NB4 (cell line): ENCODE results near the gene CMSS1.
A peak's percentile ranks its signal among the peaks of the same experiment; 100 is the strongest.

Experiments used
- DNase-seq: peaks from one replicate; pipeline ENCODE4 v3.0.0; 2010; ENCODE audit warnings: low read depth
- H3K4me3 ChIP-seq: one replicate; pipeline ENCODE4 v1.5.1; 2011; ENCODE audit warnings: mild to moderate bottlenecking, low read depth, low read length, moderate library complexity
- MYC ChIP-seq: IDR thresholded peaks from 2 replicates; pipeline ENCODE4 v1.6.1; 2011; ENCODE audit warnings: low read depth, low read length
- POLR2A ChIP-seq: IDR thresholded peaks from 2 replicates; pipeline ENCODE4 v1.6.1; 2011; ENCODE audit warnings: mild to moderate bottlenecking; ENCODE audit not compliant: insufficient read length; ENCODE audit errors: extremely low read depth
- TF ChIP-seq, protein P1 (sequence below): IDR thresholded peaks from 2 replicates; pipeline ENCODE4 v1.6.1; 2011; ENCODE audit warnings: low read depth, low read length
- TF ChIP-seq, protein P2 (sequence below): IDR thresholded peaks from one replicate; pipeline ENCODE4 v1.5.1; 2012; ENCODE audit warnings: low read depth, low read length

The CMSS1 gene

DNA sequence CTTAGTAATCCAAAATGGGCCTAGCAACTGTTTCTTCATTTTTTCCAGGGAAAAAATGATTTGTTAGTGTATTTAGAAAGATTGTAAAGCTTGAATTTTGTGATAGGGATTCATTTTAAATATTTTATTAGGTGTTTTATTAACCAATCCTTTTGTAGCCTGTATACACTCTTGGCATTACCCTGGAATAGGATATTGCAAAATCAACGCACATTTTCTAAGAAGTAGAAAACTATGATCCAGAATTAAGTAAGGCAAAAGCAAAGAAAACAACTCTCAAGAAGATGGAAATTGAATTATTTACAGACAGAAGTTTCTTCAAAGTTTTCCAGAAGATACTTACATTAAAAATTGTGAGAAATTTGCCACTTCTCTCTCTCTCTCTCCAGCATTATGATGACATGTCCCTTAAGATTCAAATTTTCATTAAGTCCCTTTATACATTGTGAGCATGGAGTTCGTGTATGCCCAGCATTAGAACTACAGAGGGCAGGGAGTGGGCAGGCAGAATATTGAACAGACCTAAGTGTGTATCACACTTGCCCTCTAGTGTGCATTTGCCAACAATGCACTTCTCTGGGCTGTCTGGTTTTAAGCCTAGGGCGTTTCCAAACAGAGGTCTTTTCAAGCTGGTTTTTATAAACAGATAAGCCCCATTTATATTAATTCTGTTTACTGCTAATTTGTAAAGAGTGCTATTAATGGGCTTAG is 28.5 kb upstream of the CMSS1 start:
- DNase-seq: peak; percentile 49
- no peak for TF ChIP-seq MYC
- TF ChIP-seq, protein P1, sequence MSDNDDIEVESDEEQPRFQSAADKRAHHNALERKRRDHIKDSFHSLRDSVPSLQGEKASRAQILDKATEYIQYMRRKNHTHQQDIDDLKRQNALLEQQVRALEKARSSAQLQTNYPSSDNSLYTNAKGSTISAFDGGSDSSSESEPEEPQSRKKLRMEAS: no peak; the same call in 1 of the 2 replicates
- no peak for TF ChIP-seq POLR2A
- TF ChIP-seq, protein P2, sequence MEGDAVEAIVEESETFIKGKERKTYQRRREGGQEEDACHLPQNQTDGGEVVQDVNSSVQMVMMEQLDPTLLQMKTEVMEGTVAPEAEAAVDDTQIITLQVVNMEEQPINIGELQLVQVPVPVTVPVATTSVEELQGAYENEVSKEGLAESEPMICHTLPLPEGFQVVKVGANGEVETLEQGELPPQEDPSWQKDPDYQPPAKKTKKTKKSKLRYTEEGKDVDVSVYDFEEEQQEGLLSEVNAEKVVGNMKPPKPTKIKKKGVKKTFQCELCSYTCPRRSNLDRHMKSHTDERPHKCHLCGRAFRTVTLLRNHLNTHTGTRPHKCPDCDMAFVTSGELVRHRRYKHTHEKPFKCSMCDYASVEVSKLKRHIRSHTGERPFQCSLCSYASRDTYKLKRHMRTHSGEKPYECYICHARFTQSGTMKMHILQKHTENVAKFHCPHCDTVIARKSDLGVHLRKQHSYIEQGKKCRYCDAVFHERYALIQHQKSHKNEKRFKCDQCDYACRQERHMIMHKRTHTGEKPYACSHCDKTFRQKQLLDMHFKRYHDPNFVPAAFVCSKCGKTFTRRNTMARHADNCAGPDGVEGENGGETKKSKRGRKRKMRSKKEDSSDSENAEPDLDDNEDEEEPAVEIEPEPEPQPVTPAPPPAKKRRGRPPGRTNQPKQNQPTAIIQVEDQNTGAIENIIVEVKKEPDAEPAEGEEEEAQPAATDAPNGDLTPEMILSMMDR: peak; percentile 63

DNA sequence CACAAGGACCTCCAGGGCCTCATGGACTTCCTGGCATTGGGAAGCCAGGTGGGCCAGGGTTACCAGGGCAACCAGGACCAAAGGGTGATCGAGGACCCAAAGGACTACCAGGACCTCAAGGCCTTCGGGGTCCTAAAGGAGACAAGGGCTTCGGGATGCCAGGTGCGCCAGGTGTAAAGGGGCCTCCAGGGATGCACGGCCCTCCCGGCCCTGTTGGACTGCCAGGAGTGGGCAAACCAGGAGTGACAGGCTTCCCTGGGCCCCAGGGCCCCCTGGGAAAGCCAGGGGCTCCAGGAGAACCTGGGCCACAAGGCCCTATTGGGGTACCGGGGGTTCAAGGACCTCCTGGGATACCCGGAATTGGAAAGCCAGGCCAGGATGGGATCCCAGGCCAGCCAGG is 23.2 kb upstream of the CMSS1 start:
- no peak overlapping the region for H3K4me3 ChIP-seq
- no peak for DNase-seq
- TF ChIP-seq, protein P1: no peak
- TF ChIP-seq, protein P2: no peak
- no peak for TF ChIP-seq MYC
- TF ChIP-seq POLR2A: no peak

More for the DNA sequence above, 28.5 kb upstream of the CMSS1 start:
- no peak overlapping the region for H3K4me3 ChIP-seq

DNA sequence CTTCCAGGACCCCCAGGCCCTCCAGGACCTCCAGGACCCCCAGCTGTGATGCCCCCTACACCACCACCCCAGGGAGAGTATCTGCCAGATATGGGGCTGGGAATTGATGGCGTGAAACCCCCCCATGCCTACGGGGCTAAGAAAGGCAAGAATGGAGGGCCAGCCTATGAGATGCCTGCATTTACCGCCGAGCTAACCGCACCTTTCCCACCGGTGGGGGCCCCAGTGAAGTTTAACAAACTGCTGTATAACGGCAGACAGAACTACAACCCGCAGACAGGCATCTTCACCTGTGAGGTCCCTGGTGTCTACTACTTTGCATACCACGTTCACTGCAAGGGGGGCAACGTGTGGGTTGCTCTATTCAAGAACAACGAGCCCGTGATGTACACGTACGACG is 22.1 kb upstream of the CMSS1 start:
- no peak for DNase-seq
- TF ChIP-seq POLR2A (no peak), MYC (no peak)
- TF ChIP-seq, protein P1: no peak
- TF ChIP-seq, protein P2: no peak
- H3K4me3 ChIP-seq: no peak overlapping the region

DNA sequence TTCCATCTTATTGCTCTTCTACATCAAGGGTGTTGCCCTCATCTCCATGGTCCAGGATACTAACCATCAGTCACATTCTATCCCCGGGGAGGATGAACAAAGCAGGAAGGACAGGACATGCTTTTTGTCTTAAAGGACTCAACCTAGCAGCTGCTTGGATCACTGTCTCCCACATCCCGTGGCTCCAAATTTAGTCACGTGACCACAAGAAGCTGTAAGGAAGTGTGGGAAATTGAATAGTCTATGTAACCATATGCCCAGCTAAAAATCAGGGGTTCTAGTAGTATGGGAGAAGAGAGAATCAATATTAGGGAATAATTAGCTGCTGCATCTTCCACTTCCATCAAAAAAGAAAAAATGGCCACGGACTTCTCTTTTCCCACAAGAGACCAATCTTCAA is 18.2 kb upstream of the CMSS1 start:
- H3K4me3 ChIP-seq: no peak overlapping the region
- no peak for DNase-seq
- TF ChIP-seq, protein P2: no peak
- TF ChIP-seq POLR2A (no peak), MYC (no peak)
- TF ChIP-seq, protein P1: no peak

DNA sequence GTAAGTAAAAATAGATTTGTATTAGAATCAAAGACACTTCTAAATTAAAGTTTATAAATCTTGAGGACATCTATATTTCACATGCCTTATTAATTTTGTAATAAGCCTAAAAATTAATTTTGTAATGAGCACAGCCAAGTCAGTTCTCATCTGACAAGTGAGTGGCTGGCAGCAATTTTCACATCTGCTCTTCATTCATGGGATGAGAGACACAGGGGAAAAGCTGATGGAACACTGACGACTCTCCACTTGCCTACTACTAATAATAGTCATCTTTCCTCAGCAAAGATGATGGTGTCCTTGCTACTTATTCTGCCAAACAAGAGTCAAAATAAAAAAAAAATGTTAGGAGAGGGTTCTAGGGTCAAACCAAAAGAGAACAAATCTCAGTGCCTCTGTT is 14.4 kb upstream of the CMSS1 start:
- DNase-seq: no peak
- TF ChIP-seq, protein P1: no peak
- no peak for TF ChIP-seq MYC
- H3K4me3 ChIP-seq: no peak overlapping the region

DNA sequence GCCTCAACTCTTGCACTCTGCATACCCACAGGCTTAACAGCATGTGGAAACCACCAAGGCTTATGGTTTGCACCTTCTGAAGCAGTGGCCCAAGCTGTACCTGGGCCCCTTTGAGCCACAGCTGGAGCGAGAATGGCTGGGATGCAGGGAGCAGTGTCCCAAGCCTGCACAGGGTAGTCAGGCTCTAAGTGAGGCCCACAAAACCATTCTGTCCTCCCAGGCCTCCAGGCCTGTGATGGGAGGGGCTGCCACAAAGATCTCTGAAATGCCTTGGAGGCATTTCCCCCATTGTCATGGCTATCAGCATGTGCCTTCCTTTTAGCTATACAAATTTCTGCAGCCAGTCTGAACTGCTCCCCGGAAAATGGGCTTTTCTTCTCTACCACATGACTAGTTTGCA is 12.5 kb upstream of the CMSS1 start:
- no peak for DNase-seq
- no peak for TF ChIP-seq POLR2A
- TF ChIP-seq MYC: no peak
- TF ChIP-seq, protein P2: no peak
- TF ChIP-seq, protein P1: no peak
- no peak overlapping the region for H3K4me3 ChIP-seq
